Heart left ventricle (tissue), 16 donors: Measurements from ENCODE around the gene PIGZ. TPM values are rescaled to one million over a fixed set of nuclear protein-coding genes. Genes with fewer than 3 reads are reported as not detected.

Experiments
- ATAC-seq, 4 donors: fragments of 200-7000 bp; cut with Tn5 transposase; one replicate each; pipeline ENCODE4 v1.9.1; 2020 to 2022; ENCODE audit warnings: moderate library complexity in 4 of 4, mild to moderate bottlenecking in 3 of 4, moderate number of reproducible peaks in 1 of 4
- DNase-seq, 5 donors: peaks; one replicate each; pipeline ENCODE4 v3.0.0-alpha.2; 2020
- H3K27ac ChIP-seq, 12 donors: fragments of 200-600 bp; sonication (generic) in 4 of 12; one replicate each; pipeline versions ENCODE4 v1.5.0 to v1.8.0; 2016 to 2022; ENCODE audit warnings: mild to moderate bottlenecking in 2 of 12
- H3K27me3 ChIP-seq, 9 donors: fragments of 200-600 bp; sonication (generic) in 2 of 9; one replicate each; pipeline versions ENCODE4 v1.5.1 to v1.8.0; 2016 to 2022; ENCODE audit warnings: mild to moderate bottlenecking in 3 of 9
- H3K36me3 ChIP-seq, 9 donors: fragments of 200-600 bp; sonication (generic) in 2 of 9; one replicate each; pipeline versions ENCODE4 v1.5.0 to v1.8.0; 2018 to 2022; ENCODE audit warnings: mild to moderate bottlenecking in 2 of 9
- H3K4me1 ChIP-seq, 12 donors: fragments of 200-600 bp; sonication (generic) in 4 of 12; one replicate each; pipeline versions ENCODE4 v1.5.0 to v1.8.0; 2016 to 2022; ENCODE audit warnings: mild to moderate bottlenecking in 3 of 12
- H3K4me3 ChIP-seq, 12 donors: fragments of 200-600 bp; sonication (generic) in 4 of 12; one replicate each; pipeline versions ENCODE4 v1.5.0 to v1.8.0; 2017 to 2022; ENCODE audit warnings: mild to moderate bottlenecking in 9 of 12, moderate library complexity in 4 of 12
- H3K9me3 ChIP-seq, 12 donors: fragments of 200-600 bp; sonication (generic) in 4 of 12; one replicate each; pipeline versions ENCODE4 v1.5.0 to v1.8.0; 2016 to 2022; ENCODE audit warnings: mild to moderate bottlenecking in 1 of 12
- CTCF ChIP-seq, 12 donors: fragments of 200-600 bp; sonication (generic) in 4 of 12; IDR thresholded peaks; one replicate each; pipeline versions ENCODE4 v1.5.0 to v1.8.0; 2018 to 2022; ENCODE audit warnings: antibody characterized with exemption in 12 of 12, mild to moderate bottlenecking in 5 of 12
- POLR2A ChIP-seq, 2 donors: fragments of 450-650 bp; IDR thresholded peaks; one replicate each; pipeline ENCODE4 v1.6.1; 2017; ENCODE audit warnings: antibody characterized with exemption in 2 of 2, mild to moderate bottlenecking in 2 of 2, moderate library complexity in 2 of 2
- WGBS, 4 donors: extraction: QIAGEN DNeasy Blood & Tissue Kit in 2 of 4; methylation state at CpG; one replicate each; pipeline versions ENCODE4 v1.1.5 to v1.1.7; 2013 to 2018; 5-methylcytosine and 5-hydroxymethylcytosine counted together
- intact Hi-C, 10 donors: fragments of 100-400 bp; cut with DNase I; formaldehyde crosslinking; loops; one replicate each; pipeline versions ENCODE4 v1.11.1 to v1.14.2; 2022
- polyA plus RNA-seq, 2 donors: library from polyadenylated mRNA; stranded (reverse); fragments of 200-250 nt; gene quantifications; one replicate each; pipeline ENCODE4 v1.2.3, GENCODE V29; 2013
- total RNA-seq, 9 donors: library from RNA; depleted of rRNA in 2 of 9; stranded (reverse); fragments of >200 nt in 2 of 9; fragmentation: NEBNext Ultra II Directional in 3 of 9; extraction: Animal tissue kit (Norgen Biotek cat#: 25700) in 3 of 9; gene quantifications; one replicate each; pipeline versions ENCODE4 v1.1.0 to v1.2.4, GENCODE V29; 2016 to 2023
- donor health status: ischemic (EF 13 %, LVEDD 7.1; RV severe dilation, severe dysfunction).
- donor health status: healthy with polysubstance abuse.
- donor health status: DM: no; HTN: yes; CAD: no.
- donor health status: DM: no; HTN: no; CAD: no.
- donor health status: ischemic (EF 25% LVEDD 6.9; RV normal size, moderate dysfunction).
- donor health status: ischemic (EF 25% LVEDD 5.7; RV mildly dilated, moderate dysfunction).
- donor health status: healthy.
- donor health status: DM: yes; HTN: yes; CAD: no.
- donor health status: ischemic (EF 35%, LVEDD 5.7; RV mildly dilated, moderate dysfunction).
- donor health status: nonischemic (EF 11% LVEDD 7.7; RV severe dilation, severe dysfunction).
- donor health status: DM: yes; HTN: yes; CAD: no.
- donor health status: PGD.
- donor health status: ischemic (EF 29% LVEDD 5.4; RV normal size, mild dysfunction).
- donor health status: nonischemic (EF 23%, LVEDD 6.1; RV moderate dilation, normal function).

The PIGZ gene
- total and polyA plus RNA-seq, 11 donors: 2.3 to 8.0 (median 5.9) TPM

- intact Hi-C loops: loop anchor here in 6 of 10 donors (1.0 to 10.0 kb wide), 5 partner anchors 27 to 207 kb away; partner anchors contain the start of genes SENP5 (in 6 of the 6), PIGZ (in 2 of the 6) and PAK2 (in 1 of the 6)
- 0% methylated on average over 31 of the region's 31 CpGs for WGBS, 4 donors
- TF ChIP-seq POLR2A (IDR thresholded peaks at IDR 0.05): no peak
- TF ChIP-seq CTCF (IDR thresholded peaks at IDR 0.05): no peak
- peak overlapping the region; percentile 60 to 98 (median 91) for H3K27ac ChIP-seq
- ATAC-seq: peak; percentile 59 to 68 (median 66)
- peaks cover 4 to 38% (median 22%) of the 10 kb centered on the region in 12 donors for H3K4me1 ChIP-seq
- H3K36me3 ChIP-seq: peaks cover 0 to 49% (median 35%) of the 10 kb centered on the region in 9 donors
- H3K4me3 ChIP-seq: peak overlapping the region; percentile 70 to 100 (median 96)
- peak; percentile 32 to 64 (median 55) for DNase-seq
- no peaks in the 10 kb centered on the region for H3K27me3 ChIP-seq
- no peaks in the 10 kb centered on the region for H3K9me3 ChIP-seq
These were observed 26.9 kb downstream of the PIGZ start for GRCh38 chr3:196941729-196942225.

GRCh38 chr3:196938576-196938975 lies 30.1 kb downstream of the PIGZ start:
- Histone ChIP-seq H3K4me3 (no peak overlapping the region), H3K9me3 (no peaks in the 10 kb centered on the region), H3K36me3 (peaks cover 0 to 70% (median 60%) of the 10 kb centered on the region in 9 donors), H3K27ac (no peak overlapping the region), H3K4me1 (peaks cover 3 to 27% (median 18%) of the 10 kb centered on the region in 12 donors), H3K27me3 (no peaks in the 10 kb centered on the region)
- no peak for ATAC-seq
- intact Hi-C loops: loop anchor here in 2 of 10 donors (5.0 kb wide), 2 partner anchors 66 to 71 kb away; partner anchors contain the start of gene SENP5 (in 1 of the 2)
- 89 to 95% (median 93%) methylated on average over 5 of the region's 5 CpGs for WGBS, 4 donors
- no peak for DNase-seq
- TF ChIP-seq POLR2A (IDR thresholded peaks at IDR 0.05) (no peak), CTCF (IDR thresholded peaks at IDR 0.05) (no peak)

GRCh38 chr3:196938124-196938523 lies 30.5 kb downstream of the PIGZ start:
- no peak overlapping the region for H3K4me3 ChIP-seq
- DNase-seq: no peak
- ATAC-seq: no peak
- H3K27ac ChIP-seq: no peak overlapping the region
- intact Hi-C loops: loop anchor here in 2 of 10 donors (5.0 kb wide), 2 partner anchors 66 to 71 kb away; partner anchors contain the start of gene SENP5 (in 1 of the 2)
- peaks cover 0 to 75% (median 64%) of the 10 kb centered on the region in 9 donors for H3K36me3 ChIP-seq
- H3K9me3 ChIP-seq: no peaks in the 10 kb centered on the region
- H3K27me3 ChIP-seq: no peaks in the 10 kb centered on the region
- no peak for TF ChIP-seq CTCF (IDR thresholded peaks at IDR 0.05)
- no peak for TF ChIP-seq POLR2A (IDR thresholded peaks at IDR 0.05)
- 85 to 95% (median 89%) methylated on average over 2 of the region's 2 CpGs for WGBS, 4 donors
- peaks cover 0 to 22% (median 13%) of the 10 kb centered on the region in 12 donors for H3K4me1 ChIP-seq

- no peaks in the 10 kb centered on the region for H3K27me3 ChIP-seq
These were observed 32.3 kb downstream of the PIGZ start for GRCh38 chr3:196936288-196936687.

More at GRCh38 chr3:196936288-196936687, 32.3 kb downstream of the PIGZ start:
- 87 to 92% (median 89%) methylated on average over 3 of the region's 3 CpGs for WGBS, 4 donors
- no peaks in the 10 kb centered on the region for H3K9me3 ChIP-seq
- ATAC-seq (no peak), DNase-seq (no peak)
- H3K36me3 ChIP-seq: peaks cover 0 to 92% (median 82%) of the 10 kb centered on the region in 9 donors
- H3K4me3 ChIP-seq: no peak overlapping the region
- H3K4me1 ChIP-seq: peaks cover 0 to 16% (median 8%) of the 10 kb centered on the region in 12 donors
- no peak overlapping the region for H3K27ac ChIP-seq
- intact Hi-C loops: loop anchor here in 2 of 10 donors (5.0 kb wide), 2 partner anchors 64 to 69 kb away; partner anchors contain the start of gene SENP5 (in 1 of the 2)
- no peak for TF ChIP-seq CTCF (IDR thresholded peaks at IDR 0.05)
- no peak for TF ChIP-seq POLR2A (IDR thresholded peaks at IDR 0.05)
